HG02870 (cell line): ENCODE data around the gene VGLL3.

Source experiments
- ATAC-seq: cut with Tn5 transposase; IDR thresholded peaks from one replicate; pipeline ENCODE4 v1.9.1; 2021; ENCODE audit warnings: mild to moderate bottlenecking, moderate library complexity; ENCODE audit not compliant: unreplicated experiment

The VGLL3 gene

GRCh38 chr3:86954747-86955146 is 36.2 kb downstream of the VGLL3 start:
- no peak for ATAC-seq

- no peak for ATAC-seq
Observed at GRCh38 chr3:86954226-86954625, 36.7 kb downstream of the VGLL3 start.

- ATAC-seq: no peak
Observed at GRCh38 chr3:86951322-86951721, 39.6 kb downstream of the VGLL3 start.

GRCh38 chr3:86950717-86951116 is 40.2 kb downstream of the VGLL3 start:
- ATAC-seq: no peak

- no peak for ATAC-seq
Observed at GRCh38 chr3:86949850-86950249, 41.1 kb downstream of the VGLL3 start.

- no peak for ATAC-seq
Observed at GRCh38 chr3:86948822-86949221, 42.1 kb downstream of the VGLL3 start.

- ATAC-seq: no peak
Observed at GRCh38 chr3:86942206-86942605, 48.7 kb downstream of the VGLL3 start.

GRCh38 chr3:86938416-86939105 is 52.4 kb downstream of the VGLL3 start:
- ATAC-seq: no peak

- no peak for ATAC-seq
Observed at GRCh38 chr3:86937306-86937791, 53.6 kb downstream of the VGLL3 start.

GRCh38 chr3:86934851-86935250 is 56.1 kb downstream of the VGLL3 start:
- no peak for ATAC-seq

GRCh38 chr3:86930831-86931230 is 60.1 kb downstream of the VGLL3 start:
- no peak for ATAC-seq

GRCh38 chr3:86930181-86930580 is 60.8 kb downstream of the VGLL3 start:
- ATAC-seq: no peak

GRCh38 chr3:86929046-86929445 is 61.9 kb downstream of the VGLL3 start:
- ATAC-seq: no peak

- ATAC-seq: no peak
Observed at GRCh38 chr3:86923071-86923491, 67.9 kb downstream of the VGLL3 start.

- ATAC-seq: no peak
Observed at GRCh38 chr3:86921971-86922680, 68.8 kb downstream of the VGLL3 start.

GRCh38 chr3:86914670-86915069 is 76.3 kb downstream of the VGLL3 start:
- ATAC-seq: no peak

- no peak for ATAC-seq
Observed at GRCh38 chr3:86913160-86913559, 77.8 kb downstream of the VGLL3 start.

- ATAC-seq: no peak
Observed at GRCh38 chr3:86895202-86895601, 95.7 kb downstream of the VGLL3 start.

GRCh38 chr3:86890741-86891396 is 100.1 kb downstream of the VGLL3 start:
- ATAC-seq: no peak
